HTR-8/SVneo (cell line): ENCODE data around the gene PIP5K1B.
"Not testable (repeated sequence)": the region's sequence is repeated elsewhere in the genome, so short reads cannot be mapped to it uniquely, and the experiment has no call there.

Experiments
- DNase-seq: peaks from one replicate; pipeline ENCODE4 v3.0.0; 2011; ENCODE audit warnings: low spot score, mixed read lengths; ENCODE audit not compliant: insufficient read length
- FAIRE-seq: peaks from 2 replicates; lab custom pipeline; 2011; peaks lifted over from hg19 to GRCh38; lab: Jason Lieb, UNC

Gene PIP5K1B

GRCh38 chr9:68704814-68705530, at the start of gene PIP5K1B:
Gene PIP5K1B, plus strand, starts transcription at chr9:68705240. Its CDS starts 117,375 bp downstream, at chr9:68822615.
- no peak for DNase-seq
- no peak for FAIRE-seq

GRCh38 chr9:68664036-68664435, 41.0 kb upstream of the PIP5K1B start:
- DNase-seq, result no peak
- no peak for FAIRE-seq

GRCh38 chr9:68668127-68668526, 36.9 kb upstream of the PIP5K1B start:
- FAIRE-seq, result no peak
- no peak for DNase-seq

- FAIRE-seq, result no peak
- DNase-seq, result no peak
Observed at GRCh38 chr9:68669218-68669617, 35.8 kb upstream of the PIP5K1B start.

- DNase-seq, result no peak
- FAIRE-seq, result no peak
Observed at GRCh38 chr9:68672215-68672614, 32.8 kb upstream of the PIP5K1B start.

GRCh38 chr9:68672625-68673024, 32.4 kb upstream of the PIP5K1B start:
- no peak for DNase-seq
- no peak for FAIRE-seq

- no peak for DNase-seq
- FAIRE-seq, result no peak
Observed at GRCh38 chr9:68678430-68678829, 26.6 kb upstream of the PIP5K1B start.

- no peak for FAIRE-seq
- DNase-seq, result no peak
Observed at GRCh38 chr9:68683433-68683832, 21.6 kb upstream of the PIP5K1B start.

- FAIRE-seq, result no peak
- DNase-seq, result no peak
Observed at GRCh38 chr9:68685213-68685612, 19.8 kb upstream of the PIP5K1B start.

- DNase-seq (no peak), FAIRE-seq (no peak)
Observed at GRCh38 chr9:68685770-68686169, 19.3 kb upstream of the PIP5K1B start.

GRCh38 chr9:68690088-68690487, 15.0 kb upstream of the PIP5K1B start:
- no peak for FAIRE-seq

GRCh38 chr9:68692519-68692918, 12.5 kb upstream of the PIP5K1B start:
- FAIRE-seq, result no peak
- DNase-seq, result no peak

More at GRCh38 chr9:68690088-68690487, 15.0 kb upstream of the PIP5K1B start:
- DNase-seq, result no peak

GRCh38 chr9:68694125-68694524, 10.9 kb upstream of the PIP5K1B start:
- FAIRE-seq, result no peak

GRCh38 chr9:68697851-68698250, 7.2 kb upstream of the PIP5K1B start:
- no peak for DNase-seq
- FAIRE-seq, result no peak

More at GRCh38 chr9:68694125-68694524, 10.9 kb upstream of the PIP5K1B start:
- DNase-seq, result no peak

GRCh38 chr9:68698943-68699509, 6.0 kb upstream of the PIP5K1B start:
- no peak for FAIRE-seq
- no peak for DNase-seq

- not testable (repeated sequence) for DNase-seq, FAIRE-seq
Observed at GRCh38 chr9:68699625-68700024, 5.4 kb upstream of the PIP5K1B start.

GRCh38 chr9:68702493-68702892, 2.5 kb upstream of the PIP5K1B start:
- no peak for FAIRE-seq
- no peak for DNase-seq

GRCh38 chr9:68703672-68704071, 1.4 kb upstream of the PIP5K1B start:
- DNase-seq, result no peak
- no peak for FAIRE-seq

- FAIRE-seq (no peak), DNase-seq (no peak)
Observed at GRCh38 chr9:68704498-68704813, 584 bp upstream of the PIP5K1B start.

- DNase-seq, result no peak
- no peak for FAIRE-seq
Observed at GRCh38 chr9:68705531-68706362, 707 bp downstream of the PIP5K1B start.
